D721Med (cell line): ENCODE measurements around the gene SP6.

Experiments used
- DNase-seq: peaks from one replicate; pipeline ENCODE4 v3.0.0; 2011; ENCODE audit warnings: low spot score; ENCODE audit not compliant: insufficient read length
- FAIRE-seq: peaks from 2 replicates; lab custom pipeline; 2011; peaks lifted over from hg19 to GRCh38; lab: Jason Lieb, UNC
- CTCF ChIP-seq: IDR thresholded peaks from 2 replicates; pipeline ENCODE4 v1.5.1; 2012; ENCODE audit warnings: mild to moderate bottlenecking, control low read depth; ENCODE audit not compliant: insufficient read depth; ENCODE audit errors: missing control alignments

Gene SP6

GRCh38 chr17:47862621-47863440 lies 11.9 kb upstream of the SP6 start:
- TF ChIP-seq CTCF = no peak
- no peak for FAIRE-seq

GRCh38 chr17:47860386-47860785 lies 9.4 kb upstream of the SP6 start:
- FAIRE-seq (no peak), DNase-seq (no peak)
- no peak for TF ChIP-seq CTCF

More at GRCh38 chr17:47862621-47863440, 11.9 kb upstream of the SP6 start:
- no peak for DNase-seq

- TF ChIP-seq CTCF = no peak
- no peak for DNase-seq
- FAIRE-seq = no peak
These were observed 6.8 kb upstream of the SP6 start for GRCh38 chr17:47857551-47858455.

GRCh38 chr17:47856830-47857229 lies 5.9 kb upstream of the SP6 start:
- DNase-seq (no peak), FAIRE-seq (no peak)
- TF ChIP-seq CTCF = no peak

DNA sequence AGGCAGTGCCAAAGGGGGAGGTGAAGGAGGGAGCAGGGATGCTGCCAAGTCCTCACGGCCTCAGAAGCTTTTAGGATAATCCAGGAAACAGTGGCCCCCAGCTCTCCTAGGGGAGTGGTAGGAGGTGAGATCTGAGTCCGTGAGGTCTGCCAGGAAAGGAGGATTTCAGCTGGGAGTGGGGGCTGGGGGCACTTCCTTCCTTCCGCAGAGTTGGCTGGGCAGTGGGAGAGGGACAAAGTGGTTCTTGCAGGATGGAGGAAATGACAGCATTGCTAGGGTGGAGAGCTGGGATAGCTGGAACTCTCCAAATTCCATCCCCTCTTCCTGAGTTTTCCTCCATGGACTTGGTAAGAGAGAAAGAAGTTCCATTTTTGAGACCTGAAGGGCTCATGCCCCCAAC lies 4.8 kb upstream of the SP6 start:
- no peak for TF ChIP-seq CTCF
- no peak for DNase-seq
- no peak for FAIRE-seq

- FAIRE-seq (no peak), DNase-seq (no peak)
- no peak for TF ChIP-seq CTCF
These were observed 2.7 kb upstream of the SP6 start for GRCh38 chr17:47853616-47854015.
